Peyer's patch (tissue), 4 donors: Measurements from ENCODE around the gene GPAT2.

Experiments
- CTCF ChIP-seq, 6 experiments: fragments of 450-650 bp in 4 of 6; fragments of 200-600 bp in 2 of 6; sonication (generic) in 1 of 6; IDR thresholded peaks; one replicate each; pipeline ENCODE4 v1.5.1; 2017 to 2019; ENCODE audit warnings: antibody characterized with exemption in 6 of 6, mild to moderate bottlenecking in 3 of 6, moderate library complexity in 1 of 6
- POLR2A ChIP-seq, 2 donors: fragments of 450-650 bp; IDR thresholded peaks; one replicate each; pipeline ENCODE4 v1.5.1; 2017; ENCODE audit warnings: antibody characterized with exemption in 2 of 2, mild to moderate bottlenecking in 2 of 2, moderate library complexity in 2 of 2

GRCh38 chr2:96083989-96084857 lies 49.5 kb upstream of the GPAT2 start:
- TF ChIP-seq CTCF (IDR thresholded peaks at IDR 0.05) (no peak), POLR2A (IDR thresholded peaks at IDR 0.05) (no peak)
